ENCODE data around the gene WDFY3. TPM values are rescaled to one million over a fixed set of nuclear protein-coding genes. Genes with fewer than 3 reads are reported as not detected.

The WDFY3 gene
- total RNA-seq, 1 donor from 2014 or later = 267 TPM

DNA sequence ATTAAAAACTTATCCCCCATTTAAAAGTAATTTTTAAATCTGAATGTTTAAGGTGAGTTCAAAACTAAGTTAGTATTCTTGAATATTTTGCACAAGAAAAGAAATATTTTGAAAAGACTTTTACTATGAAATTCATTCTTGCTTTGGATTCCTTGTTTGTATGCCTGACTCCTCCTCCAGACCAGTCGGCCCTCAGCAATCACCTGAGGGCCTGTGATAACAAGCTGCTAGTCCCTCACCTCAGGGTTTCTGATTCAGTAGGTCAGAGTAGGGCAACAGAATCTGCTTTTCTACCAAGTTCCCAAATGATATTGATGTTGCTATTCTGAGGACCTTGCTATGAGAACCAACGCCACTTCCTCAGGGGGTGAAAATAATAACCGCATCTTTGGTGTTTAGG is 228.8 kb downstream of the WDFY3 start:
- H3K9me3 Mint-ChIP-seq (ENCODE audit: unreplicated experiment) = peaks cover 1% of the 10 kb centered on the region
- no peak for TF ChIP-seq CTCF (IDR thresholded peaks at IDR 0.05; ENCODE audit: partially characterized antibody, unreplicated experiment)
- peaks cover 8% of the 10 kb centered on the region for H3K36me3 Mint-ChIP-seq (ENCODE audit: unreplicated experiment)
- H3K27ac Mint-ChIP-seq (ENCODE audit: unreplicated experiment) = peak overlapping the region; percentile 64
- no peak for DNase-seq
- peaks cover 8% of the 10 kb centered on the region for H3K4me1 Mint-ChIP-seq (ENCODE audit: low read depth, unreplicated experiment)
- H3K4me3 Mint-ChIP-seq (ENCODE audit: unreplicated experiment) = no peak overlapping the region
- peaks cover 4% of the 10 kb centered on the region for H3K27me3 Mint-ChIP-seq (ENCODE audit: unreplicated experiment)

DNA sequence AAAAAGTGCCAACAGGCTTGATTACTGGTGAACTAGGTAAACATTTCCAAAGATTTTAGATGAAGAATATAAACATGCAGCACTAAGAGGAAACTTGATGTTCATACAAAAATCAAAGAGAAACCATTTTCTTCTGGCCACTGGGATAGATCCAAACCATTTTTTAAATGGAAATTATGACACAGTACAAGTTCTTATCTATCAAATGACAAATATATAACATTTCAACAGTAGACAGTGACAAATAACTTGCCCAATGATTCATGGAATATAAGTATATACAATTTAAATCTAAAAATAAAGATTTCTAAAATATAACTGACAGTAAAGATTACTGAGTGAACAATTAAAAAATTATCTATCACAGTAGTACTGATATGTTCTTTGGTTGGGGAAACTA is 232.5 kb downstream of the WDFY3 start:
- Mint-ChIP-seq H3K4me1 (ENCODE audit: low read depth, unreplicated experiment) (peaks cover 2% of the 10 kb centered on the region), H3K27ac (ENCODE audit: unreplicated experiment) (no peak overlapping the region), H3K27me3 (ENCODE audit: unreplicated experiment) (no peaks in the 10 kb centered on the region), H3K4me3 (ENCODE audit: unreplicated experiment) (no peak overlapping the region), H3K9me3 (ENCODE audit: unreplicated experiment) (no peaks in the 10 kb centered on the region), H3K36me3 (ENCODE audit: unreplicated experiment) (no peaks in the 10 kb centered on the region)
- DNase-seq = no peak
- TF ChIP-seq CTCF (IDR thresholded peaks at IDR 0.05; ENCODE audit: partially characterized antibody, unreplicated experiment) = no peak

DNA sequence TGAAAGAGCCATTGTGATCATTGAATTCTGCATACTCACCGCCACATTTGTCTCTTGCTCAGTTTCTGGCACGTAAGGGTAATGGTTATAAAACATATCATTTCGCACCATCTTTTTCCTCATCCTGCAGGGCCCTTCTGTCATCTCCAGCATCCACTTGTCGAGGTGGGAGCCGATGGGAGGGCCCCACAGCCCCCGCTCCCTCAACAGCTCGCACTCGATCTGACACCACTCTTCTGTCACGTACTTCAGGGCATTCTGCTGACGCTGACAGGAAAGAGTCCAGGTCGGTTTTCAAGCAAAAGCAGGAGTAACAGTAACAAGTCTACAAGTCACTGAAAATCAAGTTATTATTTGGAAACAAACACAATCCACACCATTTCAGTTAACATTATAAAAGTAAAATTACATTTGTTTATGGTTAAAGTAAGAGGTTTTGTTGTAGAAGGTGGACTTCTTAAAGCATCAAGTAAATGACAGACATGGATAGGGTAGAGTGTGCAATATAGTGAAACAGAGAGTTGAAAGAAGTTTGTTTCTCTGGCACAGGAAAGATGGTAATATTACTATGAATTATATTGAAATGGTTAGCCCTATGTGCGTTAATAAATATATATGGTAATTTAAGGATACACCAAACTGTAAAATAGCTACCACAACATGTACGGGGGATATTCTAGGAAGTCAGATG is 233.0 kb downstream of the WDFY3 start:
- Mint-ChIP-seq H3K4me1 (ENCODE audit: low read depth, unreplicated experiment) (no peaks in the 10 kb centered on the region), H3K4me3 (ENCODE audit: unreplicated experiment) (no peak overlapping the region), H3K27me3 (ENCODE audit: unreplicated experiment) (no peaks in the 10 kb centered on the region), H3K36me3 (ENCODE audit: unreplicated experiment) (no peaks in the 10 kb centered on the region), H3K9me3 (ENCODE audit: unreplicated experiment) (no peaks in the 10 kb centered on the region), H3K27ac (ENCODE audit: unreplicated experiment) (no peak overlapping the region)
- DNase-seq = no peak
- no peak for TF ChIP-seq CTCF (IDR thresholded peaks at IDR 0.05; ENCODE audit: partially characterized antibody, unreplicated experiment)

GRCh38 chr4:84730375-84730774 is 236.1 kb downstream of the WDFY3 start:
- DNase-seq = no peak
- no peaks in the 10 kb centered on the region for H3K9me3 Mint-ChIP-seq (ENCODE audit: unreplicated experiment)
- no peak for TF ChIP-seq CTCF (IDR thresholded peaks at IDR 0.05; ENCODE audit: partially characterized antibody, unreplicated experiment)
- no peak overlapping the region for H3K27ac Mint-ChIP-seq (ENCODE audit: unreplicated experiment)
- H3K36me3 Mint-ChIP-seq (ENCODE audit: unreplicated experiment) = no peaks in the 10 kb centered on the region
- H3K4me1 Mint-ChIP-seq (ENCODE audit: low read depth, unreplicated experiment) = no peaks in the 10 kb centered on the region
- no peak overlapping the region for H3K4me3 Mint-ChIP-seq (ENCODE audit: unreplicated experiment)
- no peaks in the 10 kb centered on the region for H3K27me3 Mint-ChIP-seq (ENCODE audit: unreplicated experiment)

DNA sequence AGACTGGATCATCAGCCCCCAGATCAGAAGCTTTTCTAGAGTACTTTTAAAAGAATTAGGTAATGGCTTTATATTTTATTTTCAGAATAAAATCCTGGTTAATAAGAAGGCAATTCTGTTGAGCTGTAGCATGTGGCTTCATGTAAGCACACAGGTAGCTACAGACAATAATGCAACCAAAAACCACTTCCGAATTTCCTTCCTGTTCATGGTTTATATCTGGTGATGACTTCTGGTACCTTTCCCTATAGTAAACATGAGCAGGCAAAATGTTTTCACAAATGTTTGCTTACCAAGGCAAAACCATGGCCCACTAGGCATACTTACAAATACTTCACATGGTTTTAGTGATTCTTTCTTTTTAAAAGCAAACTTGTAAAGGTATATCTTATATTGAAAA is 239.0 kb downstream of the WDFY3 start:
- no peak for TF ChIP-seq CTCF (IDR thresholded peaks at IDR 0.05; ENCODE audit: partially characterized antibody, unreplicated experiment)
- no peaks in the 10 kb centered on the region for H3K4me1 Mint-ChIP-seq (ENCODE audit: low read depth, unreplicated experiment)
- no peaks in the 10 kb centered on the region for H3K27me3 Mint-ChIP-seq (ENCODE audit: unreplicated experiment)
- no peaks in the 10 kb centered on the region for H3K9me3 Mint-ChIP-seq (ENCODE audit: unreplicated experiment)
- DNase-seq = no peak
- H3K27ac Mint-ChIP-seq (ENCODE audit: unreplicated experiment) = no peak overlapping the region
- H3K4me3 Mint-ChIP-seq (ENCODE audit: unreplicated experiment) = no peak overlapping the region
- no peaks in the 10 kb centered on the region for H3K36me3 Mint-ChIP-seq (ENCODE audit: unreplicated experiment)

All from glutamatergic neuron (in vitro differentiated cells).